HepG2 (cell line): Measurements from ENCODE around the gene CRYZL1. TPM values are rescaled to one million over a fixed set of nuclear protein-coding genes. Genes with fewer than 3 reads are reported as not detected.

Experiments used
- DR1 ChIP-seq: sonication (generic); formaldehyde crosslinking; IDR thresholded peaks from 2 replicates; pipeline ENCODE4 v1.8.0; 2021; ENCODE audit warnings: mild to moderate bottlenecking, missing genetic modification reagents, inconsistent platforms
- FOXJ3 ChIP-seq: sonication (generic); formaldehyde crosslinking; IDR thresholded peaks from 2 replicates; pipeline ENCODE4 v1.4.0; 2020; ENCODE audit warnings: missing genetic modification reagents, mild to moderate bottlenecking, borderline replicate concordance
- HNRNPH1 ChIP-seq: fragments of 200-400 bp; formaldehyde crosslinking; optimal IDR thresholded peaks from 2 replicates; pipeline ENCODE3; 2017; ENCODE audit warnings: mild to moderate bottlenecking, low read depth, low read length
- KDM4B ChIP-seq: sonication (generic); formaldehyde crosslinking; IDR thresholded peaks from 2 replicates; pipeline ENCODE4 v1.4.0; 2020; ENCODE audit warnings: missing genetic modification reagents
- KLF15 ChIP-seq: sonication (generic); formaldehyde crosslinking; IDR thresholded peaks from 2 replicates; pipeline ENCODE4 v1.8.1; 2023; ENCODE audit warnings: borderline replicate concordance, mild to moderate bottlenecking, inconsistent platforms, missing genetic modification reagents, mixed read lengths
- MAFG ChIP-seq: sonication (generic); formaldehyde crosslinking; IDR thresholded peaks from 2 replicates; pipeline ENCODE4 v1.5.1; 2020; ENCODE audit warnings: mild to moderate bottlenecking, missing genetic modification reagents
- MBD4 ChIP-seq: IDR thresholded peaks from 2 replicates; pipeline ENCODE4 v1.6.1; 2012; ENCODE audit warnings: low read length, inconsistent platforms, borderline replicate concordance
- MBNL3 ChIP-seq: fragments of 250-450 bp; sonication (Bioruptor Pico); conservative IDR thresholded peaks from 2 replicates; pipeline ENCODE4 v1.8.0; 2022; ENCODE audit warnings: mild to moderate bottlenecking, inconsistent platforms
- MED1 ChIP-seq: sonication (generic); formaldehyde crosslinking; IDR thresholded peaks from 2 replicates; pipeline ENCODE4 v1.4.0; 2020; ENCODE audit warnings: missing genetic modification reagents
- MZF1 ChIP-seq: sonication (generic); formaldehyde crosslinking; IDR thresholded peaks from 2 replicates; pipeline ENCODE4 v1.8.1; 2023; ENCODE audit warnings: mild to moderate bottlenecking, missing genetic modification reagents, borderline replicate concordance
- NKX3-1 ChIP-seq: sonication (generic); formaldehyde crosslinking; IDR thresholded peaks from 2 replicates; pipeline ENCODE4 v1.5.0; 2020; ENCODE audit warnings: missing genetic modification reagents
- NR1H2 ChIP-seq: sonication (generic); formaldehyde crosslinking; IDR thresholded peaks from 2 replicates; pipeline ENCODE4 v1.8.1; 2022; ENCODE audit warnings: low read depth, missing genetic modification reagents, borderline replicate concordance
- NR2F1 ChIP-seq, 2 experiments: fragments of 450-650 bp in 1 of 2; formaldehyde crosslinking in 1 of 2; IDR thresholded peaks; 2 replicates each; pipeline versions ENCODE4 v1.5.0 to v1.6.1; 2016 to 2020; ENCODE audit warnings: mild to moderate bottlenecking in 1 of 2, missing compliant biosample characterization in 1 of 2, missing genetic modification reagents in 1 of 2, moderate library complexity in 1 of 2
- REL ChIP-seq: sonication (generic); formaldehyde crosslinking; conservative IDR thresholded peaks from 2 replicates; pipeline ENCODE4 v1.8.0; 2022; ENCODE audit warnings: mild to moderate bottlenecking, missing genetic modification reagents, moderate library complexity
- ZNF180 ChIP-seq: sonication (generic); formaldehyde crosslinking; IDR thresholded peaks from 2 replicates; pipeline ENCODE4 v1.4.0; 2020; ENCODE audit warnings: low read depth, missing genetic modification reagents, borderline replicate concordance
- ZNF253 ChIP-seq: sonication (generic); formaldehyde crosslinking; IDR thresholded peaks from 2 replicates; pipeline ENCODE4 v1.8.0; 2022; ENCODE audit warnings: mild to moderate bottlenecking, missing genetic modification reagents, borderline replicate concordance
- ZNF513 ChIP-seq: sonication (generic); formaldehyde crosslinking; conservative IDR thresholded peaks from 2 replicates; pipeline ENCODE4 v1.5.0; 2020; ENCODE audit warnings: missing genetic modification reagents
- polyA plus RNA-seq, 8 experiments: library from polyadenylated mRNA; depleted of rRNA in 3 of 8; stranded (reverse) in 7 of 8; unstranded in 1 of 8; fragments of >200 nt; fragmentation: Illumina TruSeq in 4 of 8; extraction: Trizol in 4 of 8; gene quantifications; 2 replicates each; pipeline versions ENCODE4 v1.2.1 to v1.2.3, GENCODE V29; 2011 to 2016; ENCODE audit warnings: low read depth in 4 of 8, missing spikeins in 1 of 8, mixed read lengths in 1 of 8; ENCODE audit not compliant: insufficient read depth in 1 of 8
- total RNA-seq, 5 experiments: library from RNA; depleted of rRNA; stranded (reverse); fragments of >200 nt; fragmentation: Illumina TruSeq; extraction: Trizol; gene quantifications; 2 replicates each; pipeline ENCODE4 v1.2.3, GENCODE V29; 2016; ENCODE audit warnings: low read depth in 1 of 5
- TF ChIP-seq, protein P1 (sequence below): sonication (generic); formaldehyde crosslinking; conservative IDR thresholded peaks from 2 replicates; pipeline ENCODE4 v1.4.0; 2020; ENCODE audit warnings: missing genetic modification reagents
- TF ChIP-seq, protein P2 (sequence below): sonication (generic); formaldehyde crosslinking; IDR thresholded peaks from 2 replicates; pipeline ENCODE4 v1.8.0; 2022; ENCODE audit warnings: missing genetic modification reagents, mild to moderate bottlenecking, moderate library complexity, borderline replicate concordance
- TF ChIP-seq, protein P3 (sequence below): sonication (generic); formaldehyde crosslinking; IDR thresholded peaks from 2 replicates; pipeline ENCODE4 v1.8.1; 2023; ENCODE audit warnings: missing genetic modification reagents, mild to moderate bottlenecking, borderline replicate concordance
- TF ChIP-seq, protein P4 (sequence below): sonication (generic); formaldehyde crosslinking; IDR thresholded peaks from 2 replicates; pipeline ENCODE4 v1.5.1; 2020; ENCODE audit warnings: missing genetic modification reagents, mild to moderate bottlenecking, borderline replicate concordance

CRYZL1 gene
- total and polyA plus RNA-seq, 2 of the 13 experiments (the other 11 are each of a cell fraction or from before 2014, with no cell fraction given) = 20.3 to 27.7 TPM

DNA sequence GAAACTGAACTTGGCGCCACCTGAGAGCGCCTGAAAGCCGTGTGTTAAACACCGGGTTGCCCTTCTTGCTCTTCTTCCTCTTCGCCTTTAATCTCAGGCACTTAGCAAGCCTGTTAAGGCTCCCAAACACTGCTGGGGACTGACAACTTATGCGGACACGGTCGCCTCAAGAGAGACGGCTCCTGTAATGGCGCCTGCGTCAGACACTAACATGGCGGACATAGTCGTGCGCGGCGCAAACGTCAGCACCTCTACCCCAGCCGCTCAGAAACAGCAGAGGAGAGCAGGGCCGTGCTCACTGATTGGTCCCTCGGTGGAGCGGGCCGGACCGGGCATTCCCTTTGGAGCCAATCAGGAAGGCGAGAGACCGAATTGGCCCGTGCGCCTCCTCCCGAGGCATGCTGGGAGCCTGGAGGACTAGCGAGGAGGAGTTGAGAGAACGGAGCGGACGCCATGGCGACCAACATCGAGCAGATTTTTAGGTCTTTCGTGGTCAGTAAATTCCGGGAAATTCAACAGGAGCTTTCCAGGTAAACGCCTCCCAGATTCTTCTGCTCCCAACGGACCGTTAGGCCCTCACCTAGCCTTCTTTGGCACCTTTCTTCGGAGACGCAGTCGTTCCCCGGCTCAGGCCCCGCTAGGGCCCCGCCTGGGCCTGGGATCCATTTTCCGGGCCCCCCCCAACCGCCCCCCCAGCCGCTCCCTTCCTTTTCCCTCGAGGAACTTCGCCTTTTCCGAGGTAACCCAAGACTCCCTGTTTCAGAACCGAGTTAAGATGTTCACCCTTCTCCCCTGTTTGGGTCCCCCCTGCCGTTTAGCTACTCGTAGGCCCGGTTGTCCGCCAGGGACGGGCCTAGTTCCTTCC lies 98.7 kb downstream of the CRYZL1 start, which contains the start of gene SON (continued):
- TF ChIP-seq, protein P1, sequence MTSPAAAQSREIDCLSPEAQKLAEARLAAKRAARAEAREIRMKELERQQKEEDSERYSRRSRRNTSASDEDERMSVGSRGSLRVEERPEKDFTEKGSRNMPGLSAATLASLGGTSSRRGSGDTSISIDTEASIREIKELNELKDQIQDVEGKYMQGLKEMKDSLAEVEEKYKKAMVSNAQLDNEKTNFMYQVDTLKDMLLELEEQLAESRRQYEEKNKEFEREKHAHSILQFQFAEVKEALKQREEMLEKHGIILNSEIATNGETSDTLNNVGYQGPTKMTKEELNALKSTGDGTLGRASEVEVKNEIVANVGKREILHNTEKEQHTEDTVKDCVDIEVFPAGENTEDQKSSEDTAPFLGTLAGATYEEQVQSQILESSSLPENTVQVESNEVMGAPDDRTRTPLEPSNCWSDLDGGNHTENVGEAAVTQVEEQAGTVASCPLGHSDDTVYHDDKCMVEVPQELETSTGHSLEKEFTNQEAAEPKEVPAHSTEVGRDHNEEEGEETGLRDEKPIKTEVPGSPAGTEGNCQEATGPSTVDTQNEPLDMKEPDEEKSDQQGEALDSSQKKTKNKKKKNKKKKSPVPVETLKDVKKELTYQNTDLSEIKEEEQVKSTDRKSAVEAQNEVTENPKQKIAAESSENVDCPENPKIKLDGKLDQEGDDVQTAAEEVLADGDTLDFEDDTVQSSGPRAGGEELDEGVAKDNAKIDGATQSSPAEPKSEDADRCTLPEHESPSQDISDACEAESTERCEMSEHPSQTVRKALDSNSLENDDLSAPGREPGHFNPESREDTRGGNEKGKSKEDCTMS (CRISPR knock-in tag) = no peak
- TF ChIP-seq, protein P2, sequence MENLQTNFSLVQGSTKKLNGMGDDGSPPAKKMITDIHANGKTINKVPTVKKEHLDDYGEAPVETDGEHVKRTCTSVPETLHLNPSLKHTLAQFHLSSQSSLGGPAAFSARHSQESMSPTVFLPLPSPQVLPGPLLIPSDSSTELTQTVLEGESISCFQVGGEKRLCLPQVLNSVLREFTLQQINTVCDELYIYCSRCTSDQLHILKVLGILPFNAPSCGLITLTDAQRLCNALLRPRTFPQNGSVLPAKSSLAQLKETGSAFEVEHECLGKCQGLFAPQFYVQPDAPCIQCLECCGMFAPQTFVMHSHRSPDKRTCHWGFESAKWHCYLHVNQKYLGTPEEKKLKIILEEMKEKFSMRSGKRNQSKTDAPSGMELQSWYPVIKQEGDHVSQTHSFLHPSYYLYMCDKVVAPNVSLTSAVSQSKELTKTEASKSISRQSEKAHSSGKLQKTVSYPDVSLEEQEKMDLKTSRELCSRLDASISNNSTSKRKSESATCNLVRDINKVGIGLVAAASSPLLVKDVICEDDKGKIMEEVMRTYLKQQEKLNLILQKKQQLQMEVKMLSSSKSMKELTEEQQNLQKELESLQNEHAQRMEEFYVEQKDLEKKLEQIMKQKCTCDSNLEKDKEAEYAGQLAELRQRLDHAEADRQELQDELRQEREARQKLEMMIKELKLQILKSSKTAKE = no peak
- TF ChIP-seq MBNL3 (CRISPR knock-in tag) (no peak), ZNF513 (CRISPR knock-in tag) (no peak), ZNF253 (CRISPR knock-in tag) (no peak), KLF15 (CRISPR knock-in tag) (no peak), KDM4B (CRISPR knock-in tag) (0 out of 2 replicates have a peak, but pooled peaks have one; percentile 56), MAFG (CRISPR knock-in tag) (no peak), MED1 (CRISPR knock-in tag) (peak; percentile 56), NR2F1 (CRISPR knock-in tag; IDR thresholded peaks at IDR 0.05) (no peak), HNRNPH1 (no peak), MZF1 (no peak), MBD4 (no peak), FOXJ3 (no peak), NR1H2 (CRISPR knock-in tag) (no peak; the same call in 1 of the 2 replicates), NKX3-1 (CRISPR knock-in tag) (0 out of 2 replicates have a peak, but pooled peaks have one; percentile 36), REL (no peak), DR1 (peak; percentile 50; the same call in 1 of the 2 replicates), ZNF180 (no peak; the same call in 1 of the 2 replicates)
- TF ChIP-seq, protein P3, sequence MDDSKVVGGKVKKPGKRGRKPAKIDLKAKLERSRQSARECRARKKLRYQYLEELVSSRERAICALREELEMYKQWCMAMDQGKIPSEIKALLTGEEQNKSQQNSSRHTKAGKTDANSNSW (CRISPR knock-in tag) = peak; percentile 98; the same call in 1 of the 2 replicates
- TF ChIP-seq, protein P4, sequence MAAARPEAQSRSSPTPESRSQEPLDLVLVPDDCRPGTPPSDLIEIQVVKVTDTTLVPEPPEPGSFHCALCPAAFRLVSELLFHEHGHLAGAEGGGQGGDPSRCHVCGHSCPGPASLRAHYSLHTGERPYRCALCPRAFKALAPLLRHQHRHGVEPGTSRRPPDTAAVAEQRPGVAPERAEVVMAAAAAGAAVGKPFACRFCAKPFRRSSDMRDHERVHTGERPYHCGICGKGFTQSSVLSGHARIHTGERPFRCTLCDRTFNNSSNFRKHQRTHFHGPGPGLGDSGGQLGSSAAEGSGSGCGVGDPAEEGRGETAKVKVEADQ (CRISPR knock-in tag) = no peak; the same call in 1 of the 2 replicates
